Smooth muscle cell (in vitro differentiated cells): ENCODE measurements around the gene MIB1. TPM values are rescaled to one million over a fixed set of nuclear protein-coding genes. Genes with fewer than 3 reads are reported as not detected.

Source experiments
- DNase-seq: peaks from one replicate; lab custom pipeline; 2025; ENCODE audit not compliant: unreplicated experiment; lab: John Stamatoyannopoulos, UW
- H2AFZ ChIP-seq: fragments of 200-600 bp; sonication (generic); 2 replicates; pipeline ENCODE4 v1.6.0; 2016; ENCODE audit warnings: antibody characterized with exemption, low read depth, mild to moderate bottlenecking
- H3F3A ChIP-seq: fragments of 200-600 bp; sonication (generic); 2 replicates; pipeline ENCODE4 v1.6.0; 2017; ENCODE audit warnings: antibody characterized with exemption, low read depth
- H3K27ac ChIP-seq: fragments of 200-600 bp; sonication (generic); 2 replicates; pipeline ENCODE4 v1.5.1; 2016; ENCODE audit warnings: low read depth, mild to moderate bottlenecking
- H3K27me3 ChIP-seq: fragments of 200-600 bp; sonication (generic); 2 replicates; pipeline ENCODE4 v1.6.1; 2016; ENCODE audit warnings: low read depth, mild to moderate bottlenecking
- H3K36me3 ChIP-seq: fragments of 200-600 bp; sonication (generic); 2 replicates; pipeline ENCODE4 v1.5.1; 2016; ENCODE audit warnings: low read depth
- H3K4me1 ChIP-seq: fragments of 200-600 bp; sonication (generic); 2 replicates; pipeline ENCODE4 v1.5.1; 2016; ENCODE audit warnings: low read depth
- H3K4me2 ChIP-seq: fragments of 200-600 bp; sonication (generic); 2 replicates; pipeline ENCODE4 v1.6.0; 2016; ENCODE audit warnings: mild to moderate bottlenecking
- H3K4me3 ChIP-seq: fragments of 200-600 bp; sonication (generic); 2 replicates; pipeline ENCODE4 v1.5.1; 2016; ENCODE audit warnings: mild to moderate bottlenecking
- H3K79me2 ChIP-seq: fragments of 200-600 bp; sonication (generic); 2 replicates; pipeline ENCODE4 v1.6.0; 2016; ENCODE audit warnings: low read depth, mild to moderate bottlenecking
- H3K9ac ChIP-seq: fragments of 200-600 bp; sonication (generic); 2 replicates; pipeline ENCODE4 v1.6.0; 2016; ENCODE audit warnings: low read depth
- H3K9me3 ChIP-seq: fragments of 200-600 bp; sonication (generic); replicated peaks from 2 replicates; pipeline ENCODE4 v1.5.1; 2016; ENCODE audit warnings: low read depth
- H4K20me1 ChIP-seq: fragments of 200-600 bp; sonication (generic); 2 replicates; pipeline ENCODE4 v1.6.0; 2016; ENCODE audit warnings: low read depth
- CTCF ChIP-seq: fragments of 200-600 bp; sonication (generic); IDR thresholded peaks from 2 replicates; pipeline ENCODE4 v1.5.1; 2017; ENCODE audit warnings: borderline replicate concordance, mild to moderate bottlenecking, antibody characterized with exemption; ENCODE audit not compliant: insufficient read depth, poor library complexity, severe bottlenecking
- WGBS: methylation state at CpG from one replicate; pipeline ENCODE4 v1.1.7; 2016; ENCODE audit warnings: low lambda C conversion rate; 5-methylcytosine and 5-hydroxymethylcytosine counted together
- polyA plus RNA-seq: library from polyadenylated mRNA; unstranded; fragments of >200 nt; fragmentation: Nextera tagmentation; extraction: Ambion mirVana; gene quantifications from 2 replicates; pipeline ENCODE4 v1.2.1, GENCODE V29; 2016
- total RNA-seq: library from RNA; depleted of rRNA; stranded (reverse); fragments of >200 nt; gene quantifications from 2 replicates; pipeline ENCODE4 v1.2.3, GENCODE V29; 2014

Gene MIB1
- total and polyA plus RNA-seq, 2 experiments from 2014 or later, result 9.2 to 69.1 TPM

- 1% methylated on average over 47 of the region's 49 CpGs for WGBS
- Histone ChIP-seq H2AFZ (no peak overlapping the region), H3K4me1 (peaks cover 34% of the 10 kb centered on the region), H3K9ac (peak overlapping the region; percentile 95), H3K9me3 (no peaks in the 10 kb centered on the region), H3K4me2 (peak overlapping the region; percentile 97), H3K79me2 (peaks cover 54% of the 10 kb centered on the region), H3K27ac (peak overlapping the region; percentile 97), H3K4me3 (peak overlapping the region; percentile 85), H3K27me3 (no peaks in the 10 kb centered on the region), H4K20me1 (peaks cover 53% of the 10 kb centered on the region), H3F3A (no peaks in the 10 kb centered on the region), H3K36me3 (no peaks in the 10 kb centered on the region)
- TF ChIP-seq CTCF, result no peak
- peak; percentile 36 for DNase-seq
These were observed 1.1 kb downstream of the MIB1 start for GRCh38 chr18:21741562-21742314.

- H3F3A ChIP-seq, result no peaks in the 10 kb centered on the region
- H3K4me2 ChIP-seq, result peak overlapping the region; percentile 97
- peaks cover 59% of the 10 kb centered on the region for H4K20me1 ChIP-seq
- peaks cover 40% of the 10 kb centered on the region for H3K4me1 ChIP-seq
- peak overlapping the region; percentile 97 for H3K27ac ChIP-seq
- WGBS, result 31% methylated on average over 5 of the region's 5 CpGs
- H3K27me3 ChIP-seq, result no peaks in the 10 kb centered on the region
- no peak for DNase-seq
- no peak overlapping the region for H3K9ac ChIP-seq
- TF ChIP-seq CTCF, result no peak
- H3K79me2 ChIP-seq, result peaks cover 60% of the 10 kb centered on the region
- no peak overlapping the region for H2AFZ ChIP-seq
- H3K9me3 ChIP-seq, result no peaks in the 10 kb centered on the region
- H3K36me3 ChIP-seq, result no peaks in the 10 kb centered on the region
- H3K4me3 ChIP-seq, result peak overlapping the region; percentile 85
These were observed 1.7 kb downstream of the MIB1 start for GRCh38 chr18:21742315-21742687.

- peaks cover 49% of the 10 kb centered on the region for H3K4me1 ChIP-seq
- no peak overlapping the region for H2AFZ ChIP-seq
- H3K36me3 ChIP-seq, result no peaks in the 10 kb centered on the region
- H3K9me3 ChIP-seq, result no peaks in the 10 kb centered on the region
- peaks cover 69% of the 10 kb centered on the region for H4K20me1 ChIP-seq
- TF ChIP-seq CTCF, result no peak
- H3K27me3 ChIP-seq, result no peaks in the 10 kb centered on the region
- peak overlapping the region; percentile 97 for H3K27ac ChIP-seq
- peak overlapping the region; percentile 97 for H3K4me2 ChIP-seq
- H3K79me2 ChIP-seq, result peaks cover 70% of the 10 kb centered on the region
- 62% methylated on average over 7 of the region's 7 CpGs for WGBS
- no peak overlapping the region for H3K9ac ChIP-seq
- DNase-seq, result no peak
- peak overlapping the region; percentile 85 for H3K4me3 ChIP-seq
- H3F3A ChIP-seq, result no peaks in the 10 kb centered on the region
These were observed 2.7 kb downstream of the MIB1 start for GRCh38 chr18:21743166-21743832.
